Stimulated activated CD4-positive, alpha-beta T cell treated with anti-CD3 and anti-CD28 coated beads, Interleukin-2, amount 100 ng/mL, for 24 hours (primary cell): Measurements from ENCODE around the gene TAS2R14.

Source experiments
- DNase-seq, 2 donors: peaks; one replicate each; pipeline ENCODE4 v3.0.0-alpha.2; 2020

Gene TAS2R14

GRCh38 chr12:10939163-10939562 lies at the start of gene TAS2R14:
TAS2R14 (minus strand) TSS chr12:10939263; CDS start chr12:10939207, 56 bp downstream.
- DNase-seq: no peak

- no peak for DNase-seq
Observed at GRCh38 chr12:10986812-10987211, 47.7 kb upstream of the TAS2R14 start, which contains the start of gene TAS2R50. TAS2R50 (minus strand) TSS chr12:10986912; CDS start chr12:10986860, 52 bp downstream.

GRCh38 chr12:10982244-10982643 lies 43.2 kb upstream of the TAS2R14 start:
- peak in 1 of 2 donors; percentile 21 for DNase-seq

GRCh38 chr12:10974965-10975364 lies 35.9 kb upstream of the TAS2R14 start:
- no peak for DNase-seq

GRCh38 chr12:10968765-10969456 lies 29.8 kb upstream of the TAS2R14 start:
- DNase-seq: no peak

GRCh38 chr12:10967409-10967808 lies 28.3 kb upstream of the TAS2R14 start:
- no peak for DNase-seq

GRCh38 chr12:10966314-10966713 lies 27.3 kb upstream of the TAS2R14 start:
- DNase-seq: no peak

GRCh38 chr12:10965476-10965875 lies 26.4 kb upstream of the TAS2R14 start:
- no peak for DNase-seq

- DNase-seq: no peak
Observed at GRCh38 chr12:10960211-10960610, 21.1 kb upstream of the TAS2R14 start.

GRCh38 chr12:10959804-10960203 lies 20.7 kb upstream of the TAS2R14 start:
- no peak for DNase-seq

GRCh38 chr12:10957741-10958140 lies 18.7 kb upstream of the TAS2R14 start:
- no peak for DNase-seq

- no peak for DNase-seq
Observed at GRCh38 chr12:10956085-10956484, 17.0 kb upstream of the TAS2R14 start.

GRCh38 chr12:10952645-10953044 lies 13.6 kb upstream of the TAS2R14 start:
- no peak for DNase-seq

GRCh38 chr12:10943167-10943566 lies 4.1 kb upstream of the TAS2R14 start:
- DNase-seq: no peak

GRCh38 chr12:10941916-10942607 lies 3.0 kb upstream of the TAS2R14 start:
- no peak for DNase-seq

GRCh38 chr12:10941369-10941768 lies 2.3 kb upstream of the TAS2R14 start:
- DNase-seq: no peak

GRCh38 chr12:10940389-10940788 lies 1.3 kb upstream of the TAS2R14 start:
- DNase-seq: no peak

GRCh38 chr12:10936506-10936905 lies 2.6 kb downstream of the TAS2R14 start:
- DNase-seq: no peak

GRCh38 chr12:10928746-10929286 lies 10.2 kb downstream of the TAS2R14 start, which contains the start of gene PRH2:
PRH2 (plus strand) TSS chr12:10929236; CDS start chr12:10929274, 38 bp downstream.
- no peak for DNase-seq

- DNase-seq: no peak
Observed at GRCh38 chr12:10926269-10926668, 12.8 kb downstream of the TAS2R14 start.

- DNase-seq: no peak
Observed at GRCh38 chr12:10919809-10920208, 19.3 kb downstream of the TAS2R14 start.

GRCh38 chr12:10910380-10910779 lies 28.7 kb downstream of the TAS2R14 start:
- no peak for DNase-seq

GRCh38 chr12:10909462-10909861 lies 29.6 kb downstream of the TAS2R14 start, which contains the start of gene TAS2R13:
TAS2R13 (minus strand) TSS chr12:10909562; CDS start chr12:10909298, 264 bp downstream.
- DNase-seq: no peak

- no peak for DNase-seq
Observed at GRCh38 chr12:10904686-10905085, 34.4 kb downstream of the TAS2R14 start.
